LNCAP (cell line): ENCODE data around the gene DAAM2.

ENCODE experiments used
- TF ChIP-seq, protein P1 (sequence below): fragments of 450-650 bp; IDR thresholded peaks from 2 replicates; pipeline ENCODE4 v1.5.1; 2017; ENCODE audit warnings: mild to moderate bottlenecking

The DAAM2 gene

GRCh38 chr6:39881851-39882530 is 89.8 kb downstream of the DAAM2 start:
- TF ChIP-seq, protein P1, sequence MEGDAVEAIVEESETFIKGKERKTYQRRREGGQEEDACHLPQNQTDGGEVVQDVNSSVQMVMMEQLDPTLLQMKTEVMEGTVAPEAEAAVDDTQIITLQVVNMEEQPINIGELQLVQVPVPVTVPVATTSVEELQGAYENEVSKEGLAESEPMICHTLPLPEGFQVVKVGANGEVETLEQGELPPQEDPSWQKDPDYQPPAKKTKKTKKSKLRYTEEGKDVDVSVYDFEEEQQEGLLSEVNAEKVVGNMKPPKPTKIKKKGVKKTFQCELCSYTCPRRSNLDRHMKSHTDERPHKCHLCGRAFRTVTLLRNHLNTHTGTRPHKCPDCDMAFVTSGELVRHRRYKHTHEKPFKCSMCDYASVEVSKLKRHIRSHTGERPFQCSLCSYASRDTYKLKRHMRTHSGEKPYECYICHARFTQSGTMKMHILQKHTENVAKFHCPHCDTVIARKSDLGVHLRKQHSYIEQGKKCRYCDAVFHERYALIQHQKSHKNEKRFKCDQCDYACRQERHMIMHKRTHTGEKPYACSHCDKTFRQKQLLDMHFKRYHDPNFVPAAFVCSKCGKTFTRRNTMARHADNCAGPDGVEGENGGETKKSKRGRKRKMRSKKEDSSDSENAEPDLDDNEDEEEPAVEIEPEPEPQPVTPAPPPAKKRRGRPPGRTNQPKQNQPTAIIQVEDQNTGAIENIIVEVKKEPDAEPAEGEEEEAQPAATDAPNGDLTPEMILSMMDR: no peak

DNA sequence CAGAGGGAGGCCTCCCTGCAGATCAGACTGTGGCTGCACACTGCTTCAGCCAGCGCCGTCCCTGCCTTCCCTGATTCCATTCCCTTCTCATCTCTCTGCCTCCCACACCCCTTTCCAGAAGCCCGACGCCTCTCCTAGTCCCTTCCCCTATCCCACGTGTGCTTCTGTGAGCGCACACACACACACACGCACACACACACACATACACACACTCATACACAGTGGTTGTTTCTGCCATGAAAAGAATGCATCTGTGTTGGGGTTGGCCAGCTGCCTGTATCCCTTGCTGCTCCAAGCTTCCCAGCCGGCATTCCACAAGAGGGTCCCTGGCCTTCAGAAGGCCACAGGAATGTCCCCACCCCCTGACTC is 90.3 kb downstream of the DAAM2 start:
- TF ChIP-seq, protein P1: no peak

- TF ChIP-seq, protein P1: no peak
These were observed 92.5 kb downstream of the DAAM2 start for GRCh38 chr6:39884696-39885095.

- TF ChIP-seq, protein P1: no peak
These were observed 93.5 kb downstream of the DAAM2 start for GRCh38 chr6:39885691-39886090.

DNA sequence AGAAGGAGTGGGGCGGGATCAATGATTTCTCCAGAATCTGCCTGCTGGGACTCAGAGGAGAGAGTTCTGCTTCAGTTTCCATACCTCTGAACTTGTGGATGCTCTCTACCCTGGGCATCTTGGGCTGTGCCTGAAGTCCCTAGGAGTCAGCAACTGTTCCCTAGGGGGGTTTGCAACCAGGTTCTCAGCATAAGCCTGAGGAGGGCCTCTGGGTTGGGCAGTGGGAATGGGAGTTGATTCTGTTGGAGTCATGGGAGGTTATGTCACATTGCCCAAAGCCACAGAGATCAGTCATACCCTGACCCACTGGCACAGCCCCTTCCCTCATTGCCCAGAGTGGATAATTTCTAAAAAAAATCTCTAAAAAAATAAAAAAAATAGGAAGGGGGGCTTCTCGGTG is 94.7 kb downstream of the DAAM2 start:
- TF ChIP-seq, protein P1: no peak

DNA sequence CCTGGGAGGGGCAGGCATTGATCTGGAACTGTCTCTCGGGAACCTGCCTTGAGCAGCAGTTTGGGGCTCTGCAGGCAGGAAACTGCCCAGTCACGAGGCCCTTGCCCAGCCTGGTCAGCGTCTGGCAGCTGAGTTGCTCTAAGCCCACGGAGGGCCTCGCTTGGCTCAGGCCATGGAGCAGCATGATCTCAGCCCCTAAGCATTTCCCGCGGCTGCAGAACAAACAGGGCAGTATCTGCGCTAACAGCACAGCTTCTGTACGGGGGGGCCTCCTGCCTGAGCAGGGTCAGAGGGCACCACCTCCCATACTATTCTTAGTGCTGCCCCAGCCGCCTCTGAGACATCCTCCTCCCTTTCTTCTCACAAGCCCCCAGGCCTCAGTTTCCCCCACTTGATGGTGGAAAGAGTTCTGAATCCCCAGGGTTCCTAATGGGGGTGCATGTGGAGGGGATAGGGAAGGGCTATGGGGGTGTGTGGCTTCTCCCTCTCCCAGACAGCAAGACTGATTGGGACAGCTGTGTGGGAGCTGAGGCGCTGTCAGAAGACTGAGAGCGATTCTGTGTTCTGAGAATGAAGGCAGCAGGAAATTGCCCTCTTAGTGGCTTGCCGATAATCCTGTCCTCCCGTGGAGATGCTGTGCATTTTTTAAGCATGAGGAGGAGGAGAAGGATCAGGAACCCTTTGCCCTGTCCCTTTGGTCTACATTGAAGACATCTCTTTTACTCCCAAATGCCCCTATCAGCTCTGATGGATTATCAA is 95.7 kb downstream of the DAAM2 start:
- TF ChIP-seq, protein P1: no peak

- TF ChIP-seq, protein P1: no peak
These were observed 97.1 kb downstream of the DAAM2 start for GRCh38 chr6:39889229-39889628.
